Esophagus muscularis mucosa (tissue), 3 donors: Measurements from ENCODE around the gene GLRA3.

Experiments
- CTCF ChIP-seq, 3 experiments: fragments of 200-600 bp in 2 of 3; fragments of 450-650 bp in 1 of 3; sonication (generic) in 2 of 3; IDR thresholded peaks; one replicate each; pipeline ENCODE4 v1.5.1; 2017 to 2019; ENCODE audit warnings: antibody characterized with exemption in 3 of 3, mild to moderate bottlenecking in 2 of 3, moderate library complexity in 1 of 3
- POLR2A ChIP-seq: fragments of 450-650 bp; IDR thresholded peaks from one replicate; pipeline ENCODE4 v1.6.1; 2017; ENCODE audit warnings: antibody characterized with exemption, moderate library complexity, mild to moderate bottlenecking, low read depth
- POLR2AphosphoS5 ChIP-seq, 2 donors: sonication (generic); formaldehyde crosslinking; IDR thresholded peaks; one replicate each; pipeline ENCODE4 v1.6.1; 2017; ENCODE audit warnings: antibody characterized with exemption in 2 of 2

GRCh38 chr4:174699654-174700053, 129.4 kb downstream of the GLRA3 start:
- TF ChIP-seq CTCF (IDR thresholded peaks at IDR 0.05) (no peak), POLR2AphosphoS5 (IDR thresholded peaks at IDR 0.05) (no peak), POLR2A (no peak)
